ENCODE measurements around the gene CHID1. TPM values are rescaled to one million over a fixed set of nuclear protein-coding genes. Genes with fewer than 3 reads are reported as not detected.
A peak's percentile ranks its signal among the peaks of the same experiment; 100 is the strongest.

Gene CHID1
- total and polyA plus RNA-seq, 4 experiments from 2014 or later, result 46.9 to 82.3 (median 55.7) TPM

GRCh38 chr11:831118-831864, 79.3 kb downstream of the CHID1 start:
- H3K4me1 Mint-ChIP-seq, result peaks cover 5 to 45% (median 24%) of the 10 kb centered on the region in 4 donors

GRCh38 chr11:830295-831117, 80.1 kb downstream of the CHID1 start:
- CTCF ChIA-PET (ENCODE audit: partially characterized antibody), result no interaction called here
- peak overlapping the region in 1 of 2 donors; percentile 35 for H3K4me3 ChIP-seq (ENCODE audit: low read length in 2 of 2)
- peaks cover 5 to 45% (median 24%) of the 10 kb centered on the region in 4 donors for H3K4me1 Mint-ChIP-seq
- POLR2A ChIA-PET (ENCODE audit: partially characterized antibody), result interaction anchor here (1.0 to 7.2 kb wide), 5 partner anchors 10 to 25 kb away, joined by 3 to 101 read pairs (median 12); partner anchors contain the start of genes PIDD1, PNPLA2, POLR2L and RPLP2
- peaks cover 3% of the 10 kb centered on the region for H3K27me3 ChIP-seq (ENCODE audit: insufficient read depth, low read length)
- H3K27ac Mint-ChIP-seq, result no peak overlapping the region
- peak overlapping the region in 7 of 8 donors; percentile 25 to 66 (median 57) for H3K4me3 Mint-ChIP-seq
- H3K27me3 Mint-ChIP-seq, result peaks cover 9 to 19% of the 10 kb centered on the region in 2 donors
- H3K9me3 ChIP-seq (ENCODE audit: control insufficient read depth in 1 of 2, low read length in 2 of 2), result no peaks in the 10 kb centered on the region
- H3K27ac ChIP-seq (ENCODE audit: low read depth, low read length), result no peak overlapping the region
- no peaks in the 10 kb centered on the region for H3K36me3 ChIP-seq (ENCODE audit: insufficient read depth, low read length)
- H3K36me3 Mint-ChIP-seq, result no peaks in the 10 kb centered on the region
- DNase-seq, result peak in 4 of 5 donors; percentile 26 to 61 (median 38)
- peaks cover 63% of the 10 kb centered on the region for H3K4me1 ChIP-seq (ENCODE audit: insufficient read depth, low read length)
- no peaks in the 10 kb centered on the region for H3K9me3 Mint-ChIP-seq
- intact Hi-C loops (cut with micrococcal nuclease), result no loop called here

More at GRCh38 chr11:831118-831864, 79.3 kb downstream of the CHID1 start:
- no peak for DNase-seq
- Histone ChIP-seq H3K36me3 (ENCODE audit: insufficient read depth, low read length) (no peaks in the 10 kb centered on the region), H3K9me3 (ENCODE audit: control insufficient read depth in 1 of 2, low read length in 2 of 2) (no peaks in the 10 kb centered on the region), H3K4me3 (ENCODE audit: low read length in 2 of 2) (peak overlapping the region in 1 of 2 donors; percentile 35), H3K4me1 (ENCODE audit: insufficient read depth, low read length) (peaks cover 61% of the 10 kb centered on the region), H3K27me3 (ENCODE audit: insufficient read depth, low read length) (peaks cover 3% of the 10 kb centered on the region), H3K27ac (ENCODE audit: low read depth, low read length) (no peak overlapping the region)
- CTCF ChIA-PET (ENCODE audit: partially characterized antibody), result interaction anchor here (1.5 kb wide), 1 partner anchor 17 kb away, joined by 3 read pairs; no protein-coding TSS in a partner anchor
- Mint-ChIP-seq H3K9me3 (no peaks in the 10 kb centered on the region), H3K4me3 (peak overlapping the region in 7 of 8 donors; percentile 21 to 81 (median 44)), H3K27ac (peak overlapping the region in 2 of 7 donors; percentile 19 to 63), H3K27me3 (peaks cover 9 to 19% of the 10 kb centered on the region in 2 donors), H3K36me3 (no peaks in the 10 kb centered on the region)
- intact Hi-C loops (cut with micrococcal nuclease), result no loop called here
- POLR2A ChIA-PET (ENCODE audit: partially characterized antibody), result interaction anchor here (1.0 to 7.2 kb wide), 5 partner anchors 11 to 26 kb away, joined by 3 to 101 read pairs (median 12); partner anchors contain the start of genes PIDD1, PNPLA2, POLR2L and RPLP2

- Histone ChIP-seq H3K27ac (ENCODE audit: low read depth, low read length) (no peak overlapping the region), H3K4me1 (ENCODE audit: insufficient read depth, low read length) (peaks cover 63% of the 10 kb centered on the region), H3K9me3 (ENCODE audit: control insufficient read depth in 1 of 2, low read length in 2 of 2) (no peaks in the 10 kb centered on the region), H3K36me3 (ENCODE audit: insufficient read depth, low read length) (peaks cover 2% of the 10 kb centered on the region), H3K27me3 (ENCODE audit: insufficient read depth, low read length) (peaks cover 3% of the 10 kb centered on the region), H3K4me3 (ENCODE audit: low read length in 2 of 2) (no peak overlapping the region)
- Mint-ChIP-seq H3K27me3 (peaks cover 9 to 19% of the 10 kb centered on the region in 2 donors), H3K4me1 (peaks cover 5 to 45% (median 24%) of the 10 kb centered on the region in 4 donors), H3K4me3 (peak overlapping the region in 7 of 8 donors; percentile 21 to 57 (median 46)), H3K27ac (no peak overlapping the region), H3K9me3 (no peaks in the 10 kb centered on the region), H3K36me3 (peaks cover 5 to 6% of the 10 kb centered on the region in 2 donors)
- ChIA-PET POLR2A (ENCODE audit: partially characterized antibody) (interaction anchor here (0.8 to 7.2 kb wide), 5 partner anchors 8 to 21 kb away, joined by 3 to 101 read pairs (median 12); partner anchors contain the start of genes PNPLA2, POLR2L, RPLP2 and TSPAN4), CTCF (ENCODE audit: partially characterized antibody) (no interaction called here)
- DNase-seq, result no peak
- intact Hi-C loops (cut with micrococcal nuclease), result no loop called here
Observed at GRCh38 chr11:829847-830294, 80.7 kb downstream of the CHID1 start.

- Mint-ChIP-seq H3K27ac (no peak overlapping the region), H3K9me3 (no peaks in the 10 kb centered on the region), H3K36me3 (peaks cover 7 to 8% of the 10 kb centered on the region in 2 donors), H3K27me3 (peaks cover 9 to 19% of the 10 kb centered on the region in 2 donors), H3K4me1 (peaks cover 5 to 41% (median 24%) of the 10 kb centered on the region in 4 donors), H3K4me3 (peak overlapping the region in 6 of 8 donors; percentile 31 to 64 (median 54))
- H3K27ac ChIP-seq (ENCODE audit: low read depth, low read length), result no peak overlapping the region
- H3K27me3 ChIP-seq (ENCODE audit: insufficient read depth, low read length), result peaks cover 3% of the 10 kb centered on the region
- POLR2A ChIA-PET (ENCODE audit: partially characterized antibody), result interaction anchor here (0.8 to 7.2 kb wide), 5 partner anchors 9 to 20 kb away, joined by 3 to 101 read pairs (median 7); partner anchors contain the start of genes PNPLA2, POLR2L, RPLP2 and TSPAN4
- no peak overlapping the region for H3K4me3 ChIP-seq (ENCODE audit: low read length in 2 of 2)
- H3K4me1 ChIP-seq (ENCODE audit: insufficient read depth, low read length), result peaks cover 63% of the 10 kb centered on the region
- H3K36me3 ChIP-seq (ENCODE audit: insufficient read depth, low read length), result peaks cover 5% of the 10 kb centered on the region
- intact Hi-C loops (cut with micrococcal nuclease), result no loop called here
- DNase-seq, result no peak
- H3K9me3 ChIP-seq (ENCODE audit: control insufficient read depth in 1 of 2, low read length in 2 of 2), result no peaks in the 10 kb centered on the region
- CTCF ChIA-PET (ENCODE audit: partially characterized antibody), result no interaction called here
Observed at GRCh38 chr11:829176-829846, 81.3 kb downstream of the CHID1 start.

- H3K27me3 Mint-ChIP-seq, result peaks cover 9 to 19% of the 10 kb centered on the region in 2 donors
- CTCF ChIA-PET (ENCODE audit: partially characterized antibody), result no interaction called here
- POLR2A ChIA-PET (ENCODE audit: partially characterized antibody), result interaction anchor here (0.8 to 7.2 kb wide), 6 partner anchors 8 to 123 kb away, joined by 3 to 101 read pairs (median 6); partner anchors contain the start of genes EPS8L2, PNPLA2, POLR2L and RPLP2
- Histone ChIP-seq H3K4me3 (ENCODE audit: low read length in 2 of 2) (no peak overlapping the region), H3K9me3 (ENCODE audit: control insufficient read depth in 1 of 2, low read length in 2 of 2) (no peaks in the 10 kb centered on the region), H3K4me1 (ENCODE audit: insufficient read depth, low read length) (peaks cover 56% of the 10 kb centered on the region), H3K36me3 (ENCODE audit: insufficient read depth, low read length) (peaks cover 5% of the 10 kb centered on the region), H3K27ac (ENCODE audit: low read depth, low read length) (no peak overlapping the region), H3K27me3 (ENCODE audit: insufficient read depth, low read length) (peaks cover 3% of the 10 kb centered on the region)
- H3K4me3 Mint-ChIP-seq, result peak overlapping the region in 5 of 8 donors; percentile 44 to 70 (median 60)
- H3K9me3 Mint-ChIP-seq, result no peaks in the 10 kb centered on the region
- peaks cover 5 to 38% (median 22%) of the 10 kb centered on the region in 4 donors for H3K4me1 Mint-ChIP-seq
- peaks cover 7 to 8% of the 10 kb centered on the region in 2 donors for H3K36me3 Mint-ChIP-seq
- DNase-seq, result no peak
- H3K27ac Mint-ChIP-seq, result peak overlapping the region in 1 of 7 donors; percentile 42
- intact Hi-C loops (cut with micrococcal nuclease), result no loop called here
Observed at GRCh38 chr11:828506-829175, 82.0 kb downstream of the CHID1 start.

GRCh38 chr11:827897-828192, 82.8 kb downstream of the CHID1 start, which contains the start of gene CRACR2B:
CRACR2B (plus strand) TSS chr11:827919; CDS start chr11:828608, 689 bp downstream.
- peaks cover 53% of the 10 kb centered on the region for H3K4me1 ChIP-seq (ENCODE audit: insufficient read depth, low read length)

More at GRCh38 chr11:827897-828192, 82.8 kb downstream of the CHID1 start, which contains the start of gene CRACR2B:
- no peaks in the 10 kb centered on the region for H3K9me3 Mint-ChIP-seq
- peak within 1 kb of the TSS in 1 of 2 donors; percentile 35 for H3K4me3 ChIP-seq (ENCODE audit: low read length in 2 of 2)
- POLR2A ChIA-PET (ENCODE audit: partially characterized antibody), result interaction anchor here (0.8 to 2.4 kb wide), 4 partner anchors 10 to 122 kb away, joined by 3 to 7 read pairs (median 4); partner anchors contain the start of genes EPS8L2 and RPLP2
- CTCF ChIA-PET (ENCODE audit: partially characterized antibody), result no interaction called here
- peaks cover 9 to 19% of the 10 kb centered on the region in 2 donors for H3K27me3 Mint-ChIP-seq
- peaks cover 5% of the 10 kb centered on the region for H3K36me3 ChIP-seq (ENCODE audit: insufficient read depth, low read length)
- no peak within 1 kb of the TSS for H3K27ac ChIP-seq (ENCODE audit: low read depth, low read length)
- H3K4me3 Mint-ChIP-seq, result peak within 1 kb of the TSS; percentile 66 to 80 (median 75)
- peaks cover 5 to 38% (median 22%) of the 10 kb centered on the region in 4 donors for H3K4me1 Mint-ChIP-seq
- no peaks in the 10 kb centered on the region for H3K9me3 ChIP-seq (ENCODE audit: control insufficient read depth in 1 of 2, low read length in 2 of 2)
- H3K36me3 Mint-ChIP-seq, result peaks cover 8 to 9% of the 10 kb centered on the region in 2 donors
- peaks cover 3% of the 10 kb centered on the region for H3K27me3 ChIP-seq (ENCODE audit: insufficient read depth, low read length)
- intact Hi-C loops (cut with micrococcal nuclease), result no loop called here
- DNase-seq, result no peak
- peak within 1 kb of the TSS in 2 of 7 donors; percentile 36 to 42 for H3K27ac Mint-ChIP-seq
